Adrenal gland (tissue), 12 donors: ENCODE measurements around the gene ASXL1. TPM values are rescaled to one million over a fixed set of nuclear protein-coding genes. Genes with fewer than 3 reads are reported as not detected.
"Not testable (repeated sequence)": the region's sequence is repeated elsewhere in the genome, so short reads cannot be mapped to it uniquely, and the experiment has no call there.

Experiments
- DNase-seq, 7 donors: peaks; one replicate each; pipeline ENCODE4 v3.0.0-alpha.2; 2019 to 2020
- H3K27ac ChIP-seq, 5 donors: fragments of 200-600 bp; sonication (generic) in 4 of 5; 1 replicate in 3 of 5; 2 replicates in 2 of 5; pipeline versions ENCODE4 v1.5.1 to v1.8.0; 2016 to 2020; ENCODE audit warnings: mild to moderate bottlenecking in 1 of 5
- H3K27me3 ChIP-seq: fragments of 200-600 bp; 2 replicates; pipeline ENCODE4 v1.8.0; 2021
- H3K36me3 ChIP-seq, 2 donors: fragments of 200-600 bp; replicated peaks in 1 of 2; 1 replicate in 1 of 2; 2 replicates in 1 of 2; pipeline versions ENCODE4 v1.5.1 to v1.8.0; 2018 to 2022
- H3K4me1 ChIP-seq, 2 donors: fragments of 200-600 bp; replicated peaks in 1 of 2; 1 replicate in 1 of 2; 2 replicates in 1 of 2; pipeline versions ENCODE4 v1.5.1 to v1.8.0; 2018 to 2021
- H3K4me3 ChIP-seq, 4 donors: fragments of 200-600 bp; sonication (generic) in 3 of 4; one replicate each; pipeline ENCODE4 v1.5.1; 2016 to 2018
- H3K9me3 ChIP-seq, 3 donors: fragments of 200-600 bp; sonication (generic) in 1 of 3; replicated peaks in 1 of 3; 1 replicate in 2 of 3; 2 replicates in 1 of 3; pipeline versions ENCODE4 v1.5.1 to v1.8.0; 2016 to 2021
- CTCF ChIP-seq, 6 experiments: fragments of 450-650 bp in 4 of 6; fragments of 200-600 bp in 2 of 6; sonication (generic) in 1 of 6; IDR thresholded peaks; 1 replicate in 5 of 6; 2 replicates in 1 of 6; pipeline versions ENCODE4 v1.5.1 to v1.8.0; 2016 to 2021; ENCODE audit warnings: antibody characterized with exemption in 6 of 6, mild to moderate bottlenecking in 2 of 6, moderate library complexity in 1 of 6
- POLR2A ChIP-seq, 2 donors: fragments of 450-650 bp; IDR thresholded peaks; one replicate each; pipeline ENCODE4 v1.6.1; 2017; ENCODE audit warnings: antibody characterized with exemption in 2 of 2, mild to moderate bottlenecking in 2 of 2, moderate library complexity in 1 of 2
- WGBS, 4 donors: extraction: QIAGEN DNeasy Blood & Tissue Kit in 2 of 4; methylation state at CpG; one replicate each; pipeline versions ENCODE4 v1.1.5 to v1.1.7; 2013 to 2017; 5-methylcytosine and 5-hydroxymethylcytosine counted together
- intact Hi-C, 2 donors: fragments of 100-400 bp; cut with DNase I; formaldehyde crosslinking; loops; one replicate each; pipeline versions ENCODE4 v1.14.1 to v1.15.0; 2022 to 2023
- polyA plus RNA-seq, 3 donors: library from polyadenylated mRNA; stranded (reverse); fragments of 200-250 nt in 2 of 3; fragments of 350-450 nt in 1 of 3; fragmentation: Illumina TruSeq in 1 of 3; extraction: RNeasy Lipid Tissue Mini Kit (QIAGEN cat#74804) in 1 of 3; gene quantifications; one replicate each; pipeline ENCODE4 v1.2.3, GENCODE V29; 2013 to 2014
- total RNA-seq, 9 donors: library from RNA; depleted of rRNA in 4 of 9; stranded (reverse); fragments of >200 nt in 4 of 9; fragments of 120-200 nt in 1 of 9; fragmentation: NEBNext Ultra II Directional in 1 of 9; extraction: Animal tissue kit (Norgen Biotek cat#: 25700) in 1 of 9; gene quantifications; one replicate each; pipeline versions ENCODE4 v1.1.0 to v1.2.4, GENCODE V29; 2013 to 2023
- donor health status: healthy with polysubstance abuse.
- donor health status: Bipolar disorder and iron deficiency.
- donor health status: DM: yes; HTN: yes; CAD: no.
- donor health status: DM: no; HTN: no; CAD: no.
- donor health status: DM: no; HTN: no; CAD: no.
- donor health status: DM: yes; HTN: yes; CAD: no.

The ASXL1 gene
- total and polyA plus RNA-seq, 12 donors: 19.9 to 77.7 (median 51.8) TPM

GRCh38 chr20:32382102-32382950, 24.2 kb downstream of the ASXL1 start:
- Histone ChIP-seq H3K27me3 (no peaks in the 10 kb centered on the region), H3K27ac (no peak overlapping the region), H3K4me1 (peaks cover 8 to 26% of the 10 kb centered on the region in 2 donors), H3K36me3 (peaks cover 0 to 3% of the 10 kb centered on the region in 2 donors), H3K9me3 (no peaks in the 10 kb centered on the region), H3K4me3 (no peak overlapping the region)
- intact Hi-C loops: no loop called here
- no peak for TF ChIP-seq CTCF (IDR thresholded peaks at IDR 0.05)
- no peak for TF ChIP-seq POLR2A (IDR thresholded peaks at IDR 0.05)
- 85 to 95% (median 90%) methylated on average over 11 of the region's 11 CpGs for WGBS, 4 donors
- no peak for DNase-seq

GRCh38 chr20:32383441-32383840, 25.3 kb downstream of the ASXL1 start:
- H3K36me3 ChIP-seq, intact Hi-C loops, DNase-seq, H3K27ac ChIP-seq, H3K27me3 ChIP-seq, H3K9me3 ChIP-seq, H3K4me3 ChIP-seq: not testable (repeated sequence)
- WGBS, 4 donors: 91 to 94% (median 92%) methylated on average over 9 of the region's 9 CpGs
- H3K4me1 ChIP-seq: peaks cover 8 to 27% of the 10 kb centered on the region in 2 donors

GRCh38 chr20:32385541-32385940, 27.4 kb downstream of the ASXL1 start:
- intact Hi-C loops: no loop called here
- Histone ChIP-seq H3K27me3 (no peaks in the 10 kb centered on the region), H3K4me3 (peak overlapping the region in 1 of 4 donors; percentile 29), H3K27ac (peak overlapping the region in 3 of 5 donors; percentile 31 to 43 (median 39)), H3K36me3 (no peaks in the 10 kb centered on the region), H3K9me3 (no peaks in the 10 kb centered on the region), H3K4me1 (peaks cover 8 to 27% of the 10 kb centered on the region in 2 donors)
- DNase-seq: no peak
- TF ChIP-seq CTCF (IDR thresholded peaks at IDR 0.05) (no peak), POLR2A (IDR thresholded peaks at IDR 0.05) (no peak)
- 25 to 42% (median 34%) methylated on average over 3 of the region's 3 CpGs for WGBS, 4 donors

- Histone ChIP-seq H3K4me1 (peaks cover 8 to 27% of the 10 kb centered on the region in 2 donors), H3K27ac (peak overlapping the region in 2 of 5 donors; percentile 31 to 43), H3K9me3 (no peaks in the 10 kb centered on the region), H3K36me3 (peaks cover 0 to 2% of the 10 kb centered on the region in 2 donors), H3K27me3 (no peaks in the 10 kb centered on the region), H3K4me3 (no peak overlapping the region)
- no peak for DNase-seq
- no peak for TF ChIP-seq POLR2A (IDR thresholded peaks at IDR 0.05)
- no peak for TF ChIP-seq CTCF (IDR thresholded peaks at IDR 0.05)
- intact Hi-C loops: no loop called here
- 84 to 100% (median 90%) methylated on average over 1 of the region's 1 CpG for WGBS, 4 donors
These were observed 28.0 kb downstream of the ASXL1 start for GRCh38 chr20:32386091-32386490.
